ENCODE data around the gene NCOA1.
"Not testable (repeated sequence)": the region's sequence is repeated elsewhere in the genome, so short reads cannot be mapped to it uniquely, and the experiment has no call there.

NCOA1 gene

DNA sequence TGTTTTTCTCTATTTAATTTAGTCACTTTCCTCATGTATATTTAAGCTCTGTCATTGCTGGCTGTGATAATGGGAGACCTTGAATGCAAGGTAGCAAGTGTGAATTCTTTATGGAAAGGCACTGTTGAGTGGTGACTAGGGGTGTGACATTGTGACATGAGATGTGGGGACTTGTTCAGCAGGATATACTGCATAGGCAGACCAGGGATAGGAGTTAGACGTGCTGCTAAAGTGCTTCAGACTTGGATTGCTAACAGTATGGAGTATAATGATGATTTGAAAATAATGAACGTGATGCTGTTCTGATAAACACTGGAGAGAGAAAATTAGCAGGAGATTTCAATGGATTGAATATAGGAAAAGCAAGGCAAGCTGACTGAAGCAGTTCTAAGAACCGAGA, 135.1 kb downstream of the NCOA1 start:
- DNase-seq (ENCODE audit: low read depth in 3 of 3): no peak

GRCh38 chr2:24628746-24629145, 137.7 kb downstream of the NCOA1 start:
- DNase-seq (ENCODE audit: low read depth in 3 of 3): no peak

GRCh38 chr2:24632172-24632571, 141.1 kb downstream of the NCOA1 start:
- no peak for DNase-seq (ENCODE audit: low read depth in 3 of 3)

GRCh38 chr2:24635181-24635580, 144.1 kb downstream of the NCOA1 start:
- DNase-seq (ENCODE audit: low read depth in 3 of 3): no peak

- DNase-seq (ENCODE audit: low read depth in 3 of 3): no peak
Measured at GRCh38 chr2:24638568-24638967, 147.5 kb downstream of the NCOA1 start.

GRCh38 chr2:24642351-24642750, 151.3 kb downstream of the NCOA1 start:
- DNase-seq (ENCODE audit: low read depth in 3 of 3): no peak

DNA sequence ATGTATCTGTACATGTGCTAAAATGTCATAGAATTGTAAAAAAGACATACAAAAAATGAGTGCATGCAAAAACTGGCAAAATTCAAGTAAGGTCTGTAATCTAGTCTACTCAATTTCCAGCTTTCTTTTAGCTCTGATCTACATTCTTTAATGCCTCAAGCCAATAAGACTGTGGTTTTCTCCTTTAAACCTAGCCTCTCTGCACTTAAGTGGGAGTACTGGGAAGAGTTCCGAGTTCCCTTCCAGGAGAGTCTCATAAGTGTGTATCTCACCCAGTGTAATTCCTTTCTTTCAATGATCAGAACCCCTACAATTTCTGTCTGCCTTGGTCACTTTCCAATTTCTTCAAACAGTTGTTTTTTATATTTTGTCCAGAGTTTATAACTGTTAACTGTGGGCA, 152.0 kb downstream of the NCOA1 start:
- no peak for DNase-seq (ENCODE audit: low read depth in 3 of 3)

DNA sequence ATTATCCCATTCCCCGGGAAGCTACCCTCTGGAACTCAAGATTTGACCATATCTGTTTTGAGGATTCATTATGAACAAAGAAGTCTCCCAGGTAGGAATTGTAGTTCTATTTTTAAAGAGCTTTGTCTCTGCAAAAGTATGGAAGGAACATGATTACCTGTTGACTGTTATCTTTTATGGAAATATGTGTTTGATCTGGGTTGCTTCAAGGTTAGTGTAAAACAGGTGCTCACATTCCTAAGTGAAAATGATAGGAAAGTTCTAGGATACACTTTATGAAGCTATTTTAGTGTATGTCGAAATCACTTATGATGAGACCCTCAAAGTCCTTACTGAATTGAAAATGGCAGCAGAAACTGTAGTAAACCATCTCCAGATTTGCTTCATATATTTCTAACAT, 153.0 kb downstream of the NCOA1 start:
- DNase-seq (ENCODE audit: low read depth in 3 of 3): no peak

DNA sequence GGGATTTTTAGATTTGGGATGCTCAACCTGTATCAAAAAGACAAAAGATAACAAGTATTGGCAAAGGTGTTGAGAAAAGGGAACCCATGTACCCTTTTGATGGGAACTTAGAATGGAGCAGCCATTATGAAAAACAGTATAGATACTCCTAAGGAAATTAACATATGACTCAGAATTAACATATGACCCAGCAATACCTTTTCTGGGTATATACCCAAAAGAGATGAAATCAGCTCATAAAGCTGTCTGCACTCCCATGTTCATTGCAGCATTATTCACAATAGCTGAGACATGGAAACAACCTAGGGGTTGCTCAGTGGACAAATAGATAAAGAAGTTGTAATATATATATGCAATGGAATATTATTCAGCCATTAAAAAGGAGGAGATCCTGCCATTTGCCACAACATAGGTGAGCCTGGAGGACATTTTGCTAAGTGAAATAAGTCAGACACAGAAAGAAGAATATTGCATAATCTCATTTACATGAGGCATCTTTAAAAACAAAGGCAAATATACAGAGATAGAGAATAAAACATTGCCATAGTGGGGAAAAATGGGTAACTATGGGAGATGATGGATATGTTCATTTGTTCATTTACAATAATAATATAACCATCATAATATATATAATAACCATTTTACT, 160.1 kb downstream of the NCOA1 start:
- no peak for DNase-seq (ENCODE audit: low read depth in 3 of 3)

- DNase-seq (ENCODE audit: low read depth in 3 of 3): no peak
Measured at GRCh38 chr2:24651643-24652003, 160.6 kb downstream of the NCOA1 start.

DNA sequence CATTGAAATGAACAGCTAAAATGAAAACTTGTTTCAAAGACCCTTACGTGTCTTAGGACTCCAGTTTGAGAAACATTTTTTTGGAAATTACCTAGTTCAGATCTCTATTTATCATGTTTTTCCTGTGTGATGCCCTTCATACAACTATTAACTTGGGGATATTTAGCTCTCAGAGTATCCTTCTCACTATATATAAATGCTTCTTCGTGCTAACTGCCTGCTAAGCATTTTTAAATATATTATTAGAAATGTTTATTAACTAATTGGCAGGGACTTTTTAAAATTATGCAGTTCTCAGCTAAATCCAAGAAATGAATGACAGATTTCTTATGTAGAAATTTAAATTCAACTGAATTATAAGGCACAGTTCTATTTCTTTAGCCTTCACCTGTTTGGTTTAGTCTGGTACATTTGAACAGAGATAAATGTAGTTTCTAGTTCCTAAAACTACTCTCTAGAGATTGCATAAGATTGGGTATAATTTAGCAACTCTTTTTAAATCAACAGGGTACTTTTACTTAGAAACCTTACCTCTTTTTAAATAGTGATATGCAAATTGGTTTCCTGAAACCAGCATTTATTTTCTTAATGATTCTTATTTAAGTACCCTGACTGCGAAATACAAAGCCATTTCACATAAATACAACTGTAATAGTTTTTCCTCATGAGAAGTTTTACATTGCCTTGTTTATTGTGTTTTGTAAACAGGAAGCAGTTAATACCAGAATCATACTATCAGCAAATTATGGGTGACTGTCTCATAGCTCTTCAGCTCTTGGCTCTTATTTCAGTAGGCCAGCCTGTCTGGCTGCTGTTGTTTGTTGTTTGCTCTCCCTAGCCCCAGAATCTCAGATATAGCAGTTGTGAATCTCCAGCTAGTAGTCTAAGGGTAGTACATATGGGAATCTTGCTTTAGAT, 161.5 kb downstream of the NCOA1 start:
- DNase-seq (ENCODE audit: low read depth in 3 of 3): no peak

DNA sequence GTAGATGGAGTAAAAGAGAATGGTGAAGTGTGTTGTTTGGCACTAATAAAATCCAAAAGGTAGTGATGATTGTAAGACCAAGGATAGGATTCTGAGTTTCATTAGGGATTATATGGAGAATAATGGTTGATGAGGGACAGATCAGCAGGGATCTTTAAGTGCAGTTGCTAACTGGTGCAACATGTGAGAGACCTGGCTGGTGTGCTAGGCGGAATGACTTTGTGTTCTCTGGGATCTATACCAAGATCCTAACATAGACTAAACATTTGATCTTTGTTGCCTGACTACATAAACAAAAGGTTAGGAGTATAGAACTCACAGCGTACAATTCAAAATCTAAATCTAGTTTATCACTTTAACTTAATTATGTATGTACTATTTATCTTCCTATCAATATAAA, 166.8 kb downstream of the NCOA1 start:
- no peak for DNase-seq (ENCODE audit: low read depth in 3 of 3)

GRCh38 chr2:24658531-24659202, 167.6 kb downstream of the NCOA1 start:
- DNase-seq (ENCODE audit: low read depth in 3 of 3): no peak

DNA sequence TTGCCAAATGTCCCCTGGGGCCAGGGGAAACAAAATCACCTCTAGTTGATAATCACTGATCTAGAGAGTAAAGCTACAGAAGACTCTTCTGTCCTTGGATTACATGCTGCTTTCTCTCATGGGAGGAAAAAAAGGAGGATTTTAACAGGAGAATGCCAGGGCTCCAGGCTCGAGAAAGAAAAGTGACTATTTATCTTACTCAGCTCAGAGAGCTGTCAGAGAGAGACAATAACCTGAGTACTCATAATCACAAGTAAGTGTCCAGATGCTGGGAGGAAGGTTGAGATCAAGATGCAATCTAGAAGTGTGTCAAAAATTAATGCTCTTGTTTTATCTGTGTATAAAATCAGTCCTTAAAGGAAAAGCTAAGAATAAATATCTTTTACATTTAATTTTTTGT, 168.8 kb downstream of the NCOA1 start:
- no peak for DNase-seq (ENCODE audit: low read depth in 3 of 3)

- DNase-seq (ENCODE audit: low read depth in 3 of 3): no peak
Measured at GRCh38 chr2:24667542-24667941, 176.5 kb downstream of the NCOA1 start.

- no peak for DNase-seq (ENCODE audit: low read depth in 3 of 3)
Measured at GRCh38 chr2:24671230-24671629, 180.2 kb downstream of the NCOA1 start.

GRCh38 chr2:24672589-24672988, 181.5 kb downstream of the NCOA1 start:
- DNase-seq (ENCODE audit: low read depth in 3 of 3): no peak

DNA sequence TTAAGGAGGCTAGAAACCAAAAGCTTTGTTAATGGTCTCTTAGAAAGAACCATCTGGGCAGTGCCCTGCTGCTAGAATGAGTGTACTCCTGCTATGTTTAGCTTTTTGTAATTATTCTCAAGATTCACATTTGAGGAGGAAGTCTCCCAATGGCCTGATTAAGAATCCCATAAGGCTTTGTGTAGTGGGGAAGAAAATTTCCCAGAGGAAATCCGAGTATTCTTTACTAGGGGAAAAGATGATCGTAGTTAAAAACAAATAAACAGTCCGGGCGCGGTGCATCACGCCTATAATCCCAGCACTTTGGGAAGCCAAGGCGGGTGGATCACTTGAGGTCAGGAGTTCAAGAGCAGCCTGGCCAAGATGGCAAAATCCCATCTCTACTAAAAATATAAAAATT, 184.3 kb downstream of the NCOA1 start:
- no peak for DNase-seq (ENCODE audit: low read depth in 3 of 3)

GRCh38 chr2:24676493-24676892, 185.4 kb downstream of the NCOA1 start:
- DNase-seq (ENCODE audit: low read depth in 3 of 3): no peak

- DNase-seq (ENCODE audit: low read depth in 3 of 3): not testable (repeated sequence)
Measured at GRCh38 chr2:24678066-24678465, 187.0 kb downstream of the NCOA1 start.

- DNase-seq (ENCODE audit: low read depth in 3 of 3): no peak
Measured at GRCh38 chr2:24680196-24680595, 189.1 kb downstream of the NCOA1 start.

- no peak for DNase-seq (ENCODE audit: low read depth in 3 of 3)
Measured at GRCh38 chr2:24682304-24682703, 191.2 kb downstream of the NCOA1 start.

DNA sequence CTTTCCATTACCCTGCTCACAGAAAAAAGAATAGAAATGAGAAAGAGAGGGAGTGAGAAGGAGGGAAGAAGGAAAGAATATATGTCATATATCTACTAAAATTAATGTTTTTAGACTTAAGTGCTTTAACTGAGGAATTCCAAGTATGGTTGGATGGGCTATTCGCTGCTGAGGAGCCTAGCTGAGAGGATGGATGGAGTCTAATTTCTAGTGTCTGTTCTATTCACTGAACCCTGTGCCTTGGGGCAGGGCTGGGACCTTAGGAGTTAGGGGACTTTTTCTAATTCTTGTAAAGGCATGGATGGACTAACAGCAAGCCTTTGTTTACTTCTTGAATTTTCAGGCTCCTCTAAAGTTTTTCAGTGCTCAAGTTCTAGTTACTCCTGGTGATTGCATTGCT, 192.4 kb downstream of the NCOA1 start:
- no peak for DNase-seq (ENCODE audit: low read depth in 3 of 3)
